GM18498 (cell line): Measurements from ENCODE around the gene HSPBAP1.

ENCODE experiments used
- ATAC-seq: cut with Tn5 transposase; IDR thresholded peaks from one replicate; pipeline ENCODE4 v1.9.1; 2021; ENCODE audit warnings: mild to moderate bottlenecking, moderate library complexity; ENCODE audit not compliant: unreplicated experiment

The HSPBAP1 gene

DNA sequence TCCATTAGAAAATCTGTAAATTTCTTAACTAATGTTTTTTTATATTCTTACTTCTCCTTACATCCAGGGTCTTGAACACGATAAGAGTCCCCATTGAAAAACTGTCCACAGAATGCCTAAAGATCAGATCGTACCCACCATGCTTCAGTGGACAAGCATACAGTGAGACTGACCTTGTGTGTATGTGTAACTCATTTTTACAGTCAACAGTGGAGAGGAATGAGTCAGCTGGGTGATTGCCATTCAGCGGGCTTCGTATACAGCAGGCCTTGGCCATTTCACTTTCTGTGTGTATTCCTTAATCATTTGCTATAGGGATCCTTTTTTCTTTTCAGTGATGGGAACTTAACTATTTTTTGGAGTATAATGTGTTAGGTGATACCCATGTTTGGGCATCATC, 102.4 kb downstream of the HSPBAP1 start:
- ATAC-seq = peak; percentile 67

DNA sequence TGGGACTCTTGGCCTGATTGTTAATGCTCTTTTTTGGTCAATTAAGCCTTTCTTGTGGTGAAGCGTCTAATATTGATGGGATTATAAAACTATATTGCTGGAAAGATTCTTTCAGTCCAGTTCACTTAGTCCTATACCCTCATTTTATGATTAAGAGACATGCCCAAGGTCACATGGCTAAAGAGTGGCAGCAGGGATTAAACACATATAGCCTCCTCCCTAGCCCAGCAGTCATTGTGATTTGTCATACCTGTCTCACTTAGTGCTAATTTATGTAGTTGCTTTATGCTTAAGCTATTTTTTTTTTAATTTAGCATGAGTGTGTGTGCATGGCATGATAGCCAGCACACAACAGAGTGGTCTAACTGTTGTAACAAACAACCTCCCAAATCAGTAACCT, 103.5 kb downstream of the HSPBAP1 start:
- no peak for ATAC-seq
